HepG2 (cell line): ENCODE data around the gene TOR4A. TPM values are rescaled to one million over a fixed set of nuclear protein-coding genes. Genes with fewer than 3 reads are reported as not detected.

Experiments used
- ARID3A ChIP-seq: IDR thresholded peaks from 2 replicates; pipeline ENCODE4 v1.6.1; 2012; ENCODE audit warnings: low read depth, low read length, improper control_type of control experiment
- CREM ChIP-seq, 2 experiments: sonication (generic) in 1 of 2; formaldehyde crosslinking in 1 of 2; IDR thresholded peaks; 2 replicates each; pipeline versions ENCODE4 v1.4.0 to v1.6.1; 2016 to 2020; ENCODE audit warnings: antibody characterized with exemption in 1 of 2, mild to moderate bottlenecking in 1 of 2, missing genetic modification reagents in 1 of 2
- EED ChIP-seq: sonication (generic); formaldehyde crosslinking; IDR thresholded peaks from 2 replicates; pipeline ENCODE4 v1.5.0; 2020; ENCODE audit warnings: mild to moderate bottlenecking, missing genetic modification reagents
- NFIB ChIP-seq: sonication (generic); formaldehyde crosslinking; IDR thresholded peaks from 2 replicates; pipeline ENCODE4 v1.9.0; 2021; ENCODE audit warnings: missing genetic modification reagents, mild to moderate bottlenecking, borderline replicate concordance
- ZBTB33 ChIP-seq: sonication (generic); formaldehyde crosslinking; IDR thresholded peaks from 2 replicates; pipeline ENCODE4 v1.4.0; 2020; ENCODE audit warnings: missing genetic modification reagents
- ZNF407 ChIP-seq: sonication (generic); formaldehyde crosslinking; IDR thresholded peaks from one replicate; pipeline ENCODE4 v1.5.1; 2020; ENCODE audit warnings: mild to moderate bottlenecking, missing genetic modification reagents; ENCODE audit errors: not compliant biosample characterization
- ZNF646 ChIP-seq: sonication (generic); formaldehyde crosslinking; IDR thresholded peaks from 2 replicates; pipeline ENCODE4 v1.9.0; 2021; ENCODE audit warnings: mild to moderate bottlenecking, missing genetic modification reagents
- polyA plus RNA-seq, 8 experiments: library from polyadenylated mRNA; depleted of rRNA in 3 of 8; stranded (reverse) in 7 of 8; unstranded in 1 of 8; fragments of >200 nt; fragmentation: Illumina TruSeq in 4 of 8; extraction: Trizol in 4 of 8; gene quantifications; 2 replicates each; pipeline versions ENCODE4 v1.2.1 to v1.2.3, GENCODE V29; 2011 to 2016; ENCODE audit warnings: low read depth in 4 of 8, missing spikeins in 1 of 8, mixed read lengths in 1 of 8; ENCODE audit not compliant: insufficient read depth in 1 of 8
- total RNA-seq, 5 experiments: library from RNA; depleted of rRNA; stranded (reverse); fragments of >200 nt; fragmentation: Illumina TruSeq; extraction: Trizol; gene quantifications; 2 replicates each; pipeline ENCODE4 v1.2.3, GENCODE V29; 2016; ENCODE audit warnings: low read depth in 1 of 5

TOR4A gene
- total and polyA plus RNA-seq, 2 of the 13 experiments (the other 11 are each of a cell fraction or from before 2014, with no cell fraction given): 11.1 to 14.2 TPM

GRCh38 chr9:137278721-137279711 is 1.5 kb downstream of the TOR4A start (continued):
- TF ChIP-seq ZBTB33 (CRISPR knock-in tag) (0 out of 2 replicates have a peak, but pooled peaks have one; percentile 40), ZNF407 (no peak), EED (CRISPR knock-in tag) (no peak), ZNF646 (CRISPR knock-in tag) (no peak), CREM (IDR thresholded peaks at IDR 0.05) (no peak), CREM (CRISPR knock-in tag; IDR thresholded peaks at IDR 0.05) (no peak), NFIB (no peak), ARID3A (no peak)
